Left ventricle myocardium superior (tissue), 1 donor: Measurements from ENCODE around the gene TTC3. TPM values are rescaled to one million over a fixed set of nuclear protein-coding genes. Genes with fewer than 3 reads are reported as not detected.
"Not testable (repeated sequence)": the region's sequence is repeated elsewhere in the genome, so short reads cannot be mapped to it uniquely, and the experiment has no call there.

Experiments
- ATAC-seq: fragments of 200-7000 bp; cut with Tn5 transposase; one replicate; pipeline ENCODE4 v1.9.1; 2020; ENCODE audit warnings: mild to moderate bottlenecking, moderate library complexity
- DNase-seq: peaks from one replicate; pipeline ENCODE4 v3.0.0-alpha.2; 2020
- intact Hi-C: fragments of 100-400 bp; cut with micrococcal nuclease; formaldehyde crosslinking; loops from one replicate; pipeline ENCODE4 v1.11.0; 2022
- total RNA-seq: library from RNA; stranded (reverse); fragmentation: NEBNext Ultra II Directional; extraction: Animal tissue kit (Norgen Biotek cat#: 25700); gene quantifications from one replicate; pipeline ENCODE4 v1.2.1, GENCODE V29; 2021
- donor health status: DM: no; HTN: yes; CAD: no; lungs with severe emphysema.

TTC3 gene
- total RNA-seq, 1 donor from 2014 or later: 37.0 TPM

- intact Hi-C loops: no loop called here
- ATAC-seq (peak; percentile 74), DNase-seq (peak; percentile 42)
Measured at GRCh38 chr21:37207441-37208009, 134.5 kb downstream of the TTC3 start.

GRCh38 chr21:37208056-37208721 lies 135.1 kb downstream of the TTC3 start:
- intact Hi-C loops: no loop called here
- DNase-seq (peak; percentile 88), ATAC-seq (peak; percentile 93)

- peak; percentile 48 for DNase-seq
- intact Hi-C loops: no loop called here
- ATAC-seq: peak; percentile 65
Measured at GRCh38 chr21:37208741-37209225, 135.7 kb downstream of the TTC3 start.

- ATAC-seq (no peak), DNase-seq (no peak)
- intact Hi-C loops: no loop called here
Measured at GRCh38 chr21:37210130-37210529, 137.1 kb downstream of the TTC3 start.

GRCh38 chr21:37210799-37211198 lies 137.7 kb downstream of the TTC3 start:
- no peak for DNase-seq
- ATAC-seq: no peak
- intact Hi-C loops: no loop called here

GRCh38 chr21:37214952-37215351 lies 141.9 kb downstream of the TTC3 start:
- intact Hi-C loops: no loop called here
- DNase-seq (no peak), ATAC-seq (no peak)

GRCh38 chr21:37219761-37220432 lies 146.8 kb downstream of the TTC3 start:
- intact Hi-C loops: no loop called here
- DNase-seq (no peak), ATAC-seq (no peak)

GRCh38 chr21:37220433-37220980 lies 147.5 kb downstream of the TTC3 start:
- ATAC-seq (peak; percentile 72), DNase-seq (no peak)
- intact Hi-C loops: no loop called here

- intact Hi-C loops: no loop called here
- ATAC-seq: peak; percentile 97
Measured at GRCh38 chr21:37220981-37221664, 148.1 kb downstream of the TTC3 start.

GRCh38 chr21:37222248-37222647 lies 149.2 kb downstream of the TTC3 start:
- DNase-seq, ATAC-seq, intact Hi-C loops: not testable (repeated sequence)

More at GRCh38 chr21:37220981-37221664, 148.1 kb downstream of the TTC3 start:
- DNase-seq: peak; percentile 98

- ATAC-seq: no peak
- intact Hi-C loops: no loop called here
- no peak for DNase-seq
Measured at GRCh38 chr21:37223804-37224345, 150.8 kb downstream of the TTC3 start.

- no peak for ATAC-seq
- intact Hi-C loops: no loop called here
- no peak for DNase-seq
Measured at GRCh38 chr21:37224861-37225839, 152.1 kb downstream of the TTC3 start.

- no peak for ATAC-seq
- no peak for DNase-seq
- intact Hi-C loops: no loop called here
Measured at GRCh38 chr21:37226041-37226920, 153.2 kb downstream of the TTC3 start.

GRCh38 chr21:37227071-37228002 lies 154.3 kb downstream of the TTC3 start:
- intact Hi-C loops: no loop called here
- no peak for DNase-seq

GRCh38 chr21:37228003-37228400 lies 154.9 kb downstream of the TTC3 start:
- DNase-seq (no peak), ATAC-seq (no peak)
- intact Hi-C loops: no loop called here

More at GRCh38 chr21:37227071-37228002, 154.3 kb downstream of the TTC3 start:
- no peak for ATAC-seq

GRCh38 chr21:37230632-37231248 lies 157.7 kb downstream of the TTC3 start:
- ATAC-seq (no peak), DNase-seq (no peak)
- intact Hi-C loops: no loop called here
